ENCODE data around the gene SLC25A23. TPM values are rescaled to one million over a fixed set of nuclear protein-coding genes. Genes with fewer than 3 reads are reported as not detected.

The SLC25A23 gene
- total and polyA plus RNA-seq, 2 experiments from 2014 or later = 25.7 to 96.4 TPM

DNA sequence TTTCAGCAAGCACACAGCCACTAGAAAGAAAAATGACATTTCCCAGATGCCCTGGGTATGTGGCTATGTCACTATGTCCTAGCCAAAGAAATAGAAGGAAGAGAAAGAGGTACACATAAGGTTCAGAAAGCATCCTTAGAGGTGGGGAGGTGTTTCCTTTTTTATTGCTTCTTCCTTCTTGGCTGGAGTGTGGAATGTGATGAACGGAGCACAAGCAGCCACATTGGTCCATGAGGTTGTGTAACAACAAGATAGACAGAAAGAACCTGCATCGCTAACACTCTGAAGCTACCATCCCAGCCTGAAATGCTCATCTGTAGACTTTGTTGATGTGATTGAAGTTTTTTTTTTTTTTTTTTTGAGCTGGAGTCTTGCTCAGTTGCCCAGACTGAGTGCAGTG lies 6.7 kb downstream of the SLC25A23 start (continued):
- TF ChIP-seq, protein P1, sequence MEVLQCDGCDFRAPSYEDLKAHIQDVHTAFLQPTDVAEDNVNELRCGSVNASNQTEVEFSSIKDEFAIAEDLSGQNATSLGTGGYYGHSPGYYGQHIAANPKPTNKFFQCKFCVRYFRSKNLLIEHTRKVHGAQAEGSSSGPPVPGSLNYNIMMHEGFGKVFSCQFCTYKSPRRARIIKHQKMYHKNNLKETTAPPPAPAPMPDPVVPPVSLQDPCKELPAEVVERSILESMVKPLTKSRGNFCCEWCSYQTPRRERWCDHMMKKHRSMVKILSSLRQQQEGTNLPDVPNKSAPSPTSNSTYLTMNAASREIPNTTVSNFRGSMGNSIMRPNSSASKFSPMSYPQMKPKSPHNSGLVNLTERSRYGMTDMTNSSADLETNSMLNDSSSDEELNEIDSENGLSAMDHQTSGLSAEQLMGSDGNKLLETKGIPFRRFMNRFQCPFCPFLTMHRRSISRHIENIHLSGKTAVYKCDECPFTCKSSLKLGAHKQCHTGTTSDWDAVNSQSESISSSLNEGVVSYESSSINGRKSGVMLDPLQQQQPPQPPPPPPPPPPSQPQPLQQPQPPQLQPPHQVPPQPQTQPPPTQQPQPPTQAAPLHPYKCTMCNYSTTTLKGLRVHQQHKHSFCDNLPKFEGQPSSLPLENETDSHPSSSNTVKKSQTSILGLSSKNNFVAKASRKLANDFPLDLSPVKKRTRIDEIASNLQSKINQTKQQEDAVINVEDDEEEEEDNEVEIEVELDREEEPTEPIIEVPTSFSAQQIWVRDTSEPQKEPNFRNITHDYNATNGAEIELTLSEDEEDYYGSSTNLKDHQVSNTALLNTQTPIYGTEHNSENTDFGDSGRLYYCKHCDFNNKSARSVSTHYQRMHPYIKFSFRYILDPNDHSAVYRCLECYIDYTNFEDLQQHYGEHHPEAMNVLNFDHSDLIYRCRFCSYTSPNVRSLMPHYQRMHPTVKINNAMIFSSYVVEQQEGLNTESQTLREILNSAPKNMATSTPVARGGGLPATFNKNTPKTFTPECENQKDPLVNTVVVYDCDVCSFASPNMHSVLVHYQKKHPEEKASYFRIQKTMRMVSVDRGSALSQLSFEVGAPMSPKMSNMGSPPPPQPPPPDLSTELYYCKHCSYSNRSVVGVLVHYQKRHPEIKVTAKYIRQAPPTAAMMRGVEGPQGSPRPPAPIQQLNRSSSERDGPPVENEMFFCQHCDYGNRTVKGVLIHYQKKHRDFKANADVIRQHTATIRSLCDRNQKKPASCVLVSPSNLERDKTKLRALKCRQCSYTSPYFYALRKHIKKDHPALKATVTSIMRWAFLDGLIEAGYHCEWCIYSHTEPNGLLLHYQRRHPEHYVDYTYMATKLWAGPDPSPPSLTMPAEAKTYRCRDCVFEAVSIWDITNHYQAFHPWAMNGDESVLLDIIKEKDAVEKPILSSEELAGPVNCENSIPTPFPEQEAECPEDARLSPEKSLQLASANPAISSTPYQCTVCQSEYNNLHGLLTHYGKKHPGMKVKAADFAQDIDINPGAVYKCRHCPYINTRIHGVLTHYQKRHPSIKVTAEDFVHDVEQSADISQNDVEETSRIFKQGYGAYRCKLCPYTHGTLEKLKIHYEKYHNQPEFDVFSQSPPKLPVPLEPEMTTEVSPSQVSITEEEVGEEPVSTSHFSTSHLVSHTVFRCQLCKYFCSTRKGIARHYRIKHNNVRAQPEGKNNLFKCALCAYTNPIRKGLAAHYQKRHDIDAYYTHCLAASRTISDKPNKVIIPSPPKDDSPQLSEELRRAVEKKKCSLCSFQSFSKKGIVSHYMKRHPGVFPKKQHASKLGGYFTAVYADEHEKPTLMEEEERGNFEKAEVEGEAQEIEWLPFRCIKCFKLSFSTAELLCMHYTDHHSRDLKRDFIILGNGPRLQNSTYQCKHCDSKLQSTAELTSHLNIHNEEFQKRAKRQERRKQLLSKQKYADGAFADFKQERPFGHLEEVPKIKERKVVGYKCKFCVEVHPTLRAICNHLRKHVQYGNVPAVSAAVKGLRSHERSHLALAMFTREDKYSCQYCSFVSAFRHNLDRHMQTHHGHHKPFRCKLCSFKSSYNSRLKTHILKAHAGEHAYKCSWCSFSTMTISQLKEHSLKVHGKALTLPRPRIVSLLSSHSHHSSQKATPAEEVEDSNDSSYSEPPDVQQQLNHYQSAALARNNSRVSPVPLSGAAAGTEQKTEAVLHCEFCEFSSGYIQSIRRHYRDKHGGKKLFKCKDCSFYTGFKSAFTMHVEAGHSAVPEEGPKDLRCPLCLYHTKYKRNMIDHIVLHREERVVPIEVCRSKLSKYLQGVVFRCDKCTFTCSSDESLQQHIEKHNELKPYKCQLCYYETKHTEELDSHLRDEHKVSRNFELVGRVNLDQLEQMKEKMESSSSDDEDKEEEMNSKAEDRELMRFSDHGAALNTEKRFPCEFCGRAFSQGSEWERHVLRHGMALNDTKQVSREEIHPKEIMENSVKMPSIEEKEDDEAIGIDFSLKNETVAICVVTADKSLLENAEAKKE (CRISPR knock-in tag; IDR thresholded peaks at IDR 0.05) = no peak
- TF ChIP-seq NANOG (IDR thresholded peaks at IDR 0.05; ENCODE audit: borderline replicate concordance) (no peak), STAT1 (IDR thresholded peaks at IDR 0.05; ENCODE audit: unreplicated experiment) (no peak), JUNB (IDR thresholded peaks at IDR 0.05; ENCODE audit: unreplicated experiment) (no peak), POLR2AphosphoS5 (IDR thresholded peaks at IDR 0.05; ENCODE audit: low read depth) (no peak), ZNF331 (CRISPR knock-in tag; IDR thresholded peaks at IDR 0.05; ENCODE audit: low read depth) (no peak)
- TF ChIP-seq, protein P2, sequence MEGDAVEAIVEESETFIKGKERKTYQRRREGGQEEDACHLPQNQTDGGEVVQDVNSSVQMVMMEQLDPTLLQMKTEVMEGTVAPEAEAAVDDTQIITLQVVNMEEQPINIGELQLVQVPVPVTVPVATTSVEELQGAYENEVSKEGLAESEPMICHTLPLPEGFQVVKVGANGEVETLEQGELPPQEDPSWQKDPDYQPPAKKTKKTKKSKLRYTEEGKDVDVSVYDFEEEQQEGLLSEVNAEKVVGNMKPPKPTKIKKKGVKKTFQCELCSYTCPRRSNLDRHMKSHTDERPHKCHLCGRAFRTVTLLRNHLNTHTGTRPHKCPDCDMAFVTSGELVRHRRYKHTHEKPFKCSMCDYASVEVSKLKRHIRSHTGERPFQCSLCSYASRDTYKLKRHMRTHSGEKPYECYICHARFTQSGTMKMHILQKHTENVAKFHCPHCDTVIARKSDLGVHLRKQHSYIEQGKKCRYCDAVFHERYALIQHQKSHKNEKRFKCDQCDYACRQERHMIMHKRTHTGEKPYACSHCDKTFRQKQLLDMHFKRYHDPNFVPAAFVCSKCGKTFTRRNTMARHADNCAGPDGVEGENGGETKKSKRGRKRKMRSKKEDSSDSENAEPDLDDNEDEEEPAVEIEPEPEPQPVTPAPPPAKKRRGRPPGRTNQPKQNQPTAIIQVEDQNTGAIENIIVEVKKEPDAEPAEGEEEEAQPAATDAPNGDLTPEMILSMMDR (conservative IDR thresholded peaks at IDR 0.05; ENCODE audit: low read depth in 2 of 2) = no peak
- TF ChIP-seq, protein P3, sequence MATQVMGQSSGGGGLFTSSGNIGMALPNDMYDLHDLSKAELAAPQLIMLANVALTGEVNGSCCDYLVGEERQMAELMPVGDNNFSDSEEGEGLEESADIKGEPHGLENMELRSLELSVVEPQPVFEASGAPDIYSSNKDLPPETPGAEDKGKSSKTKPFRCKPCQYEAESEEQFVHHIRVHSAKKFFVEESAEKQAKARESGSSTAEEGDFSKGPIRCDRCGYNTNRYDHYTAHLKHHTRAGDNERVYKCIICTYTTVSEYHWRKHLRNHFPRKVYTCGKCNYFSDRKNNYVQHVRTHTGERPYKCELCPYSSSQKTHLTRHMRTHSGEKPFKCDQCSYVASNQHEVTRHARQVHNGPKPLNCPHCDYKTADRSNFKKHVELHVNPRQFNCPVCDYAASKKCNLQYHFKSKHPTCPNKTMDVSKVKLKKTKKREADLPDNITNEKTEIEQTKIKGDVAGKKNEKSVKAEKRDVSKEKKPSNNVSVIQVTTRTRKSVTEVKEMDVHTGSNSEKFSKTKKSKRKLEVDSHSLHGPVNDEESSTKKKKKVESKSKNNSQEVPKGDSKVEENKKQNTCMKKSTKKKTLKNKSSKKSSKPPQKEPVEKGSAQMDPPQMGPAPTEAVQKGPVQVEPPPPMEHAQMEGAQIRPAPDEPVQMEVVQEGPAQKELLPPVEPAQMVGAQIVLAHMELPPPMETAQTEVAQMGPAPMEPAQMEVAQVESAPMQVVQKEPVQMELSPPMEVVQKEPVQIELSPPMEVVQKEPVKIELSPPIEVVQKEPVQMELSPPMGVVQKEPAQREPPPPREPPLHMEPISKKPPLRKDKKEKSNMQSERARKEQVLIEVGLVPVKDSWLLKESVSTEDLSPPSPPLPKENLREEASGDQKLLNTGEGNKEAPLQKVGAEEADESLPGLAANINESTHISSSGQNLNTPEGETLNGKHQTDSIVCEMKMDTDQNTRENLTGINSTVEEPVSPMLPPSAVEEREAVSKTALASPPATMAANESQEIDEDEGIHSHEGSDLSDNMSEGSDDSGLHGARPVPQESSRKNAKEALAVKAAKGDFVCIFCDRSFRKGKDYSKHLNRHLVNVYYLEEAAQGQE (IDR thresholded peaks at IDR 0.05; ENCODE audit: unreplicated experiment) = no peak
